GM13976 (cell line): ENCODE measurements around the gene SHF.

Experiments used
- DNase-seq: peaks from one replicate; pipeline ENCODE4 v3.0.0; 2012; ENCODE audit warnings: low spot score
- in situ Hi-C: fragments of 300-500 bp; cut with MboI; formaldehyde crosslinking; loops from one replicate; pipeline ENCODE4 v1.12.0; 2022; ENCODE audit warnings: low sequenced_read_pairs, mixed read lengths, inconsistent platforms; ENCODE audit not compliant: unreplicated experiment
- TF ChIP-seq, protein P1 (sequence below): IDR thresholded peaks from 2 replicates; pipeline ENCODE4 v1.5.1; 2012; ENCODE audit warnings: borderline replicate concordance, mild to moderate bottlenecking; ENCODE audit not compliant: insufficient read depth; ENCODE audit errors: extremely low read depth, missing control alignments, control extremely low read depth

Gene SHF

DNA sequence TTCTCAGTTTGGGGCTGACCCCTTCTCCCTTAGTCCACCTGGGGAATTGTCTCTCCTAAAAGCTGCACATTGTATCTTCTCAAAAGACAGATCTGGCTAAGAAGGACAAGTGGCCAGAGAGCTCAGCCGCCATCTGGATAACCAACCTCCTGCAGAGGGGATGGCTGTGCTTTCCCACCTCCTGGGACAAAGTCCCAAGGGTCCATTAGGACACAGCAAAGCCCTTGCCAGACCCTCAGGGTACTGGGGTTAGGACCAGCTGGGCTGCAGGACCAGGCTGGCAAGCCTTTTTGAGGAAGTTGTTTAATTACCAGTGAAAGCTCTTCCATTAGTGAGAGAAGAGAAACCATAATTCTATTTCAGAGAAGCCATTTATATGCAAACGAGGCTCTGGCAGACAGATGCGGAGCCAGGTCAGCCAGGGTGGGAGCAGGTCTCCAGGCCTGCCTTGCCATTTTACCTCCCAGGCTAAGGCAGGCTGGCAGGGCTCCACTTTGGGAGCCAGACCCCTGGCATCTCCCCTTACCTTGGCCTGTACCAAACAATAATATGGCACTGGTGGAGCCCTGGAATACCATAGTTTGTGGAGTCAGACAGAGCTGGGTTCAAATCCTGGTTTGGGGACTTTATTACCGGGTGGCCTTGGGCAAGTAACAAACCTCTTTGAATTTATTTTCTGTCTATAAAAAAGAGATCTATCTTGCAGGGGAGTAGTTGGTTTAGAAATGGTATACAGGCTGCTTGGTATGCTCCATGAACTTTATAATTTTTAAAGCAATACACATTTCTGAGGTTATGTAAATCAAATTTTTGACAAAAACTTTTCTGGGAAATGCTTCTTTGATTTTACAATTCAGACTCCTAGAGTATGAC lies 17.9 kb downstream of the SHF start:
- TF ChIP-seq, protein P1, sequence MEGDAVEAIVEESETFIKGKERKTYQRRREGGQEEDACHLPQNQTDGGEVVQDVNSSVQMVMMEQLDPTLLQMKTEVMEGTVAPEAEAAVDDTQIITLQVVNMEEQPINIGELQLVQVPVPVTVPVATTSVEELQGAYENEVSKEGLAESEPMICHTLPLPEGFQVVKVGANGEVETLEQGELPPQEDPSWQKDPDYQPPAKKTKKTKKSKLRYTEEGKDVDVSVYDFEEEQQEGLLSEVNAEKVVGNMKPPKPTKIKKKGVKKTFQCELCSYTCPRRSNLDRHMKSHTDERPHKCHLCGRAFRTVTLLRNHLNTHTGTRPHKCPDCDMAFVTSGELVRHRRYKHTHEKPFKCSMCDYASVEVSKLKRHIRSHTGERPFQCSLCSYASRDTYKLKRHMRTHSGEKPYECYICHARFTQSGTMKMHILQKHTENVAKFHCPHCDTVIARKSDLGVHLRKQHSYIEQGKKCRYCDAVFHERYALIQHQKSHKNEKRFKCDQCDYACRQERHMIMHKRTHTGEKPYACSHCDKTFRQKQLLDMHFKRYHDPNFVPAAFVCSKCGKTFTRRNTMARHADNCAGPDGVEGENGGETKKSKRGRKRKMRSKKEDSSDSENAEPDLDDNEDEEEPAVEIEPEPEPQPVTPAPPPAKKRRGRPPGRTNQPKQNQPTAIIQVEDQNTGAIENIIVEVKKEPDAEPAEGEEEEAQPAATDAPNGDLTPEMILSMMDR, result no peak
- in situ Hi-C loops, result no loop called here

DNA sequence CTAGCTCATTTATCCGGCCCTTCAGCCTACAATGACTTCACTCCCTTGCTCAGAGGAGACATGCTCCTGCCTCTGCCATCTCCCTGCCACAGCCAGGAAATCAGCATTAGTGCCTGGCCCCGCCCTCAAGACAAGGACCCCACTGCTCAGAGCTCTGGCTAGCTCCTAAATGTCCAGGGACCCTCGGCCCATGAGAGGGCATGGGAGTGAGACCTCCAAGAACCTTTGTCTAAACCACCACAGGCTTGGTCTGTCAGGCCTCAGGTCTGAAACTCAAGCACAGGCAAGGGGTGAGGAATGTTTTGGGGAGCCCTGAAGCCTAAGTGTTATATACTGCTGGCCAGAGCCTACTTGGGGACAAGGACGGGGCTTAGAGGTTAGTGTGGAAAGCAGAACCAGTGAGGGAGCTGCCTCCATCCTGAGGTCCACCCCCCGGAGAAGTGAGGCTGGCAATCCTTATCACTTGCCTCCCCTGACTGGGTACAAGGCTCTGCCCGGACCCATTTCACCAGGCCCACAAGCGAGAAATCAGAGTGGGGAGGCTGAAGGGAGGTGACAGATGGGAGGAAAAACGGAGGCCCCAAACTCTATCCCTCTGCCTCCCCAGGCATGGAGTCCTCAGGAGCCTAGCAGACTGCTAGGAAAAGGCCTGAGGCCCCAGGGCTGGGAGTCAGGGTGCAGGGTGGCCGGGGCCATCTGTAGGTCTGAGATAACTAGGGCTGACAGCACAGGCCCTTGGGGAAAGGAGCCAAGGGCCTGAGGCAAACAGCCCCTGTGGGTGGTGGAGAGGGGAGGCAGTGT lies 18.8 kb downstream of the SHF start:
- TF ChIP-seq, protein P1, result no peak
- no peak for DNase-seq
- in situ Hi-C loops, result no loop called here

More for the DNA sequence above, 17.9 kb downstream of the SHF start:
- DNase-seq, result no peak

DNA sequence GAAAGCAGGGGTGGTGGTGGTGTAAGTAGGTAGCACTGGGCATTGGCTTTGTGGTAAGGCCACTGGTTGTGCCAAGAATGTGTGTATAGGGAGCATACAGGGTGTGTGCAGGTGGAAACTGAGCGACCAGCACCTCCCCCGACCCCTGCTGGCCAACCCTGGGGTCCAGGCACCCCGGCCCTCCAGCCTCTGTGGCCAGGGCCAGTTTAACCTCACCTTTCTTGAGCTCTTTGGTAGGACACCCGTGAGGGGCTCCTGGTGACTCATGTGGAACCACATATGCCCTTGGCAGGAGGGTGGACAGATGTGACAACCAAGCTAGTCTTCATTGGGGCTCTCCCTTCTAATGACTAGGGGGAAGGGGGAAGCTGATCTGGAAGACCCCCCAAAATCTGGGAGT lies 19.5 kb downstream of the SHF start:
- TF ChIP-seq, protein P1, result no peak
- no peak for DNase-seq
- in situ Hi-C loops, result no loop called here

DNA sequence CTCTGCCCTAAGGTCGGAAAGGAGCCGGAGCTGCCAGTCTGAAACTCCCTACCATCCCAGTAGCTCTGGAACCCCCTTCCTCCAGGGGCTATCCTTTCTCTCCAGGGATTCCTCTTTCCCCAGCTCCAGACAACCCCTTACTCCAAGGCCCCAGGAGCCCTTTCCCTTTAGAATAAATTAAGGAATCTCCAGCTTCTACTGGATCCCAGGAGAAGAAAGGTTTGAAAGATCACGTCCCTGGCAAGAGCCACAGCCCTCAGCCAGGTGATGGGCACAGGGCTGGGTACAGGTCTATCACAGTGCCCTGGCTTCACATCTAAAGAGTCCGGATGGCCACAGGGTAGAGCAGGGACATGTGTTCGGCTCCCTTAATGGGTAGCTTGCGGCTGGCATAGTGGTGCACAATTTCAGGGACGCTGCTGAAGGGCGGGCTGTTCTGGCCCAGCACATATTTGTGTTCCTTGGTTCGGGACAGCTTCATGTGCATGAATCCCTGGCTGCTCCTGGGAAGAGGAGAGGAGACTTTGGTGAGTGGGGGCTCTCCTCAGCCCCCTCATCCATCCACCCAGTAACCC lies 20.0 kb downstream of the SHF start:
- TF ChIP-seq, protein P1, result no peak
- no peak for DNase-seq
- in situ Hi-C loops, result no loop called here

GRCh38 chr15:45166834-45167630 lies 20.7 kb downstream of the SHF start:
- TF ChIP-seq, protein P1, result peak; percentile 75
- in situ Hi-C loops, result no loop called here
- DNase-seq, result peak; percentile 92

DNA sequence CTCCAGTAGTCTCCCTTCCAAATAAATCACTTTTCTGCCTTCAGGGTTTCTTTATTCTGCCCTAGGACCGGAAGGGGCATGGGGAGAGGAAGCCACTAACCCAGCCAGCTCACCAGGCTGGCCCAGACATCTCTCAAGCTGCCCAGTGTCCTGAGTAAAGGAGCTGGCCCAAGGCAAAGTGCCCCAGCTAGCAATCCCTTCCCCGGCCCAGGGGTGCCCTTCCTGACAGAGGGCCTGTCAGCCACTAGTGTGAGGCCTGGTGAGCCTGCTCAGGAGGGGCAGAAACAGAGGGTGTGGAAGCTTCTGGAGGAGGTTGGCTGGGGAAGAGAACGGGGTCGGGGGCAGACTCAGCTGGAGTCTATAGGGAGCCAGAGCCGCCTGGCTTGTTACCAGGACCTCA lies 22.2 kb downstream of the SHF start:
- DNase-seq, result no peak
- TF ChIP-seq, protein P1, result no peak
- in situ Hi-C loops, result no loop called here
